Measurements from ENCODE around the gene JAKMIP1. TPM values are rescaled to one million over a fixed set of nuclear protein-coding genes. Genes with fewer than 3 reads are reported as not detected.

Gene JAKMIP1
- total RNA-seq, 1 experiment from 2014 or later = not detected

GRCh38 chr4:6035786-6036185 is 164.6 kb downstream of the JAKMIP1 start:
- no peak overlapping the region for H3K4me3 ChIP-seq
- POLR2A ChIA-PET (ENCODE audit: unreplicated experiment) = no interaction called here
- no TSS peak for BruUV-seq (replicated peaks)

DNA sequence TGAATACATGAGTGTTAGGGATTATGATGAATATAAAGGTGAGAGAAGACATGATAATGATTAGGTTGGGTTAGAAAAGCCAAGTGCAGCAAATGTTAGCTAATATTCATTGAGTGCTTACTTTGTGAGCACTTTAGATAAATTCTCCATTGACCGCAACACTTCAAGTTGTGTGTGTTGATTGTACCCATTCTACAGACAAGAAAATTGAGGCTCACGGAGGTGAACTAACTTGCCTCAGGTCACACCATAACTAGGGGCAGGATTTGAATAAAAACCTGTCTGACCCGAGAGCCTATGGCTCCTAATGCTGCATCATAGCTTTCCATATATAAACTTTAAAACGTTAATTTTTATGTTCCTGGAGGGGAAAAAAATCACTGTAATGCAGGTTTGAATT is 167.0 kb downstream of the JAKMIP1 start:
- TF ChIP-seq EZH2 (IDR thresholded peaks at IDR 0.05; ENCODE audit: low read depth) (no peak), CTCF (conservative IDR thresholded peaks at IDR 0.05) (no peak)
- Histone ChIP-seq H3K4me3 (no peak overlapping the region), H3F3A (ENCODE audit: insufficient read depth, low read depth) (no peaks in the 10 kb centered on the region), H3K9me3 (ENCODE audit: insufficient read depth, low read depth) (no peaks in the 10 kb centered on the region), H3K9me2 (ENCODE audit: insufficient read depth) (no peaks in the 10 kb centered on the region), H3K36me3 (ENCODE audit: low read depth) (no peaks in the 10 kb centered on the region), H3K27me3 (ENCODE audit: insufficient read depth, low read depth) (peaks cover 79% of the 10 kb centered on the region), H4K20me1 (ENCODE audit: insufficient read depth) (no peaks in the 10 kb centered on the region), H3K27ac (no peak overlapping the region), H3K4me2 (no peak overlapping the region), H3K4me1 (replicated peaks; ENCODE audit: insufficient read depth) (no peaks in the 10 kb centered on the region), H3K79me2 (ENCODE audit: low read depth) (no peaks in the 10 kb centered on the region), H2AFZ (no peak overlapping the region)
- no TSS peak for BruUV-seq (replicated peaks)
- ChIA-PET POLR2A (ENCODE audit: unreplicated experiment) (no interaction called here), CTCF (no interaction called here)
- DNase-seq = no peak
- intact Hi-C loops (cut with micrococcal nuclease; ENCODE audit: unreplicated experiment) = no loop called here

More at GRCh38 chr4:6035786-6036185, 164.6 kb downstream of the JAKMIP1 start:
- Histone ChIP-seq H3K27me3 (ENCODE audit: insufficient read depth, low read depth) (peaks cover 79% of the 10 kb centered on the region), H4K20me1 (ENCODE audit: insufficient read depth) (no peaks in the 10 kb centered on the region), H2AFZ (no peak overlapping the region), H3K4me2 (no peak overlapping the region), H3K79me2 (ENCODE audit: low read depth) (no peaks in the 10 kb centered on the region), H3K9me2 (ENCODE audit: insufficient read depth) (no peaks in the 10 kb centered on the region), H3K36me3 (ENCODE audit: low read depth) (no peaks in the 10 kb centered on the region), H3K4me1 (replicated peaks; ENCODE audit: insufficient read depth) (no peaks in the 10 kb centered on the region), H3F3A (ENCODE audit: insufficient read depth, low read depth) (no peaks in the 10 kb centered on the region), H3K27ac (no peak overlapping the region), H3K9me3 (ENCODE audit: insufficient read depth, low read depth) (no peaks in the 10 kb centered on the region)
- TF ChIP-seq EZH2 (IDR thresholded peaks at IDR 0.05; ENCODE audit: low read depth) = no peak
- TF ChIP-seq CTCF (conservative IDR thresholded peaks at IDR 0.05) = no peak
- CTCF ChIA-PET = no interaction called here
- intact Hi-C loops (cut with micrococcal nuclease; ENCODE audit: unreplicated experiment) = no loop called here
- no peak for DNase-seq

DNA sequence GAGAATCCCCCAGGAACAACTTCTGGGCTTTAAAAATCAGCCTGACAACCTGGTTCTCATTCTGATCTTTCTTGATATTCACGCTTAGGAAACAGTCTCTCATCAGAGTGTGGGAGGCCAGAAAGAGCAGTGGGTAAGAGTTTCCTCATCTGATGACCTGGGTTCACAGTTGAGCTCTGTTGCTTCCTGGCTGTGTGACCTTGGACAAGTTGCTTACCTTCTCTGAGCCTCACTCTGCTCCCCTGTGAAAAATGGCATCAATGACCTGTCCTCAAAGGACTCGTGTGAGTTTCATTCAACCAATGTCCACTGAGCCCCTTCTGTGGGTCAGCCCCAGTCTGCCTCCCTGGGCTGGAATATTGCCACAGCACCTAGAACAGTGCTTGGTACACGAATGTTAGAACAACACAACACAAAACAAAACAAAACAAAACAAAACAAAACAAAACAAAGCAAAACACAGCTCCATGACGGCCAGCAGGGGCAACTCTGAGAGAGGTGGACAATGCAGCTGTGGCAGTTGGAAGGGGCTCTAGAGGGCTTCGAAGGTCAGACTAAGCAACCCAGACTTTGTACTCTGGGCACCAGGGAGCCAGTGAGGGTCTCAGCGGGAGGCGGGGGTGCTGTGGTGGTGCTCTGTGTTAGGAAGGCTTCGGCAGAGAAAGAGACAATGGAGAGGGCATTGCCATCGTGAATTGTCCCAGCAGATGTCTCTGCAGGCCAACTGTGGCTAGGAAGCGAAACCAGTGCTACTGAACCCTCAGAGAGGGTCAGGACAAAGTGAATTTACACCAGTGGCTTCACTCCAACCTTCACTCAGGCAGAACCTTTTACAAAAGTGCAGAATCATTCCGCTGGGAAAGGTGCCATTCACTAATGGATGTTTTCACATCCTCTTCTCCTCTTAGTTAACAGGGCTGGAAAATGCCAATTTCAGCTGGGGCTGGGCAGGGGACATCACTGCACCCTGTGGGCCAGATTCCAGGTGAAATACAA is 167.8 kb downstream of the JAKMIP1 start:
- peaks cover 87% of the 10 kb centered on the region for H3K27me3 ChIP-seq (ENCODE audit: insufficient read depth, low read depth)

More for the DNA sequence above, 167.8 kb downstream of the JAKMIP1 start:
- ChIA-PET CTCF (no interaction called here), POLR2A (ENCODE audit: unreplicated experiment) (no interaction called here)
- Histone ChIP-seq H3K9me2 (ENCODE audit: insufficient read depth) (no peaks in the 10 kb centered on the region), H3K4me3 (no peak overlapping the region), H2AFZ (no peak overlapping the region), H3K4me1 (replicated peaks; ENCODE audit: insufficient read depth) (no peaks in the 10 kb centered on the region), H3K9me3 (ENCODE audit: insufficient read depth, low read depth) (no peaks in the 10 kb centered on the region), H3K36me3 (ENCODE audit: low read depth) (no peaks in the 10 kb centered on the region), H3K79me2 (ENCODE audit: low read depth) (no peaks in the 10 kb centered on the region), H3K27ac (no peak overlapping the region), H3F3A (ENCODE audit: insufficient read depth, low read depth) (no peaks in the 10 kb centered on the region), H3K4me2 (no peak overlapping the region), H4K20me1 (ENCODE audit: insufficient read depth) (no peaks in the 10 kb centered on the region)
- BruUV-seq (replicated peaks) = no TSS peak
- DNase-seq = peak in 1 of 2 experiments; percentile 22
- intact Hi-C loops (cut with micrococcal nuclease; ENCODE audit: unreplicated experiment) = loop anchor here (1.0 kb wide), 1 partner anchor 55 kb away; no protein-coding TSS in a partner anchor
- TF ChIP-seq EZH2 (IDR thresholded peaks at IDR 0.05; ENCODE audit: low read depth) (no peak), CTCF (conservative IDR thresholded peaks at IDR 0.05) (no peak)

All from PC-9 (cell line).